GM23248 (cell line): ENCODE measurements around the gene C1QA. TPM values are rescaled to one million over a fixed set of nuclear protein-coding genes. Genes with fewer than 3 reads are reported as not detected.
"Not testable (repeated sequence)": the region's sequence is repeated elsewhere in the genome, so short reads cannot be mapped to it uniquely, and the experiment has no call there.

ENCODE experiments used
- DNase-seq: peaks from one replicate; pipeline ENCODE4 v3.0.0-alpha.2; 2015
- H2AFZ ChIP-seq: fragments of 200-600 bp; sonication (generic); 2 replicates; pipeline ENCODE4 v1.6.1; 2016; ENCODE audit warnings: antibody characterized with exemption
- H3F3A ChIP-seq: fragments of 200-600 bp; sonication (generic); 2 replicates; pipeline ENCODE4 v1.6.1; 2016; ENCODE audit warnings: mild to moderate bottlenecking, antibody characterized with exemption, mixed run types; ENCODE audit not compliant: insufficient read depth
- H3K27ac ChIP-seq: fragments of 200-600 bp; sonication (generic); 2 replicates; pipeline ENCODE4 v1.5.1; 2016; ENCODE audit warnings: mild to moderate bottlenecking
- H3K27me3 ChIP-seq: fragments of 200-600 bp; sonication (generic); replicated peaks from 2 replicates; pipeline ENCODE4 v1.6.1; 2016; ENCODE audit warnings: mild to moderate bottlenecking; ENCODE audit not compliant: insufficient read depth
- H3K36me3 ChIP-seq: fragments of 200-600 bp; sonication (generic); 2 replicates; pipeline ENCODE4 v1.6.1; 2016; ENCODE audit warnings: low read depth, mild to moderate bottlenecking
- H3K4me1 ChIP-seq: fragments of 200-600 bp; sonication (generic); 2 replicates; pipeline ENCODE4 v1.6.1; 2016; ENCODE audit warnings: mild to moderate bottlenecking; ENCODE audit not compliant: insufficient read depth
- H3K4me2 ChIP-seq: fragments of 200-600 bp; sonication (generic); one replicate; pipeline ENCODE4 v1.6.1; 2016; ENCODE audit warnings: mild to moderate bottlenecking; ENCODE audit not compliant: unreplicated experiment
- H3K4me3 ChIP-seq: fragments of 200-600 bp; sonication (generic); 2 replicates; pipeline ENCODE4 v1.5.1; 2016; ENCODE audit warnings: mild to moderate bottlenecking
- H3K79me2 ChIP-seq: fragments of 200-600 bp; sonication (generic); 2 replicates; pipeline ENCODE4 v1.6.1; 2016; ENCODE audit warnings: mild to moderate bottlenecking; ENCODE audit not compliant: insufficient read depth
- H3K9ac ChIP-seq: fragments of 200-600 bp; sonication (generic); 2 replicates; pipeline ENCODE4 v1.6.1; 2016; ENCODE audit warnings: mild to moderate bottlenecking
- H3K9me2 ChIP-seq: fragments of 200-600 bp; sonication (generic); 2 replicates; pipeline ENCODE4 v1.6.1; 2016; ENCODE audit warnings: mixed run types, mild to moderate bottlenecking, moderate library complexity; ENCODE audit not compliant: insufficient read depth
- H3K9me3 ChIP-seq: fragments of 200-600 bp; sonication (generic); one replicate; pipeline ENCODE4 v1.6.1; 2017; ENCODE audit warnings: low read depth
- H4K20me1 ChIP-seq: fragments of 200-600 bp; sonication (generic); 2 replicates; pipeline ENCODE4 v1.6.0; 2016; ENCODE audit not compliant: insufficient read depth
- EZH2 ChIP-seq: fragments of 200-600 bp; sonication (generic); IDR thresholded peaks from 2 replicates; pipeline ENCODE4 v1.6.1; 2018; ENCODE audit warnings: antibody characterized with exemption, mild to moderate bottlenecking; ENCODE audit not compliant: insufficient read depth, poor library complexity, severe bottlenecking
- EZH2phosphoT487 ChIP-seq: fragments of 200-600 bp; sonication (generic); IDR thresholded peaks from 2 replicates; pipeline ENCODE4 v1.6.1; 2018; ENCODE audit warnings: antibody characterized with exemption, moderate library complexity, mild to moderate bottlenecking, low read depth; ENCODE audit not compliant: insufficient read depth
- WGBS, 2 experiments: methylation state at CpG; one replicate each; pipeline ENCODE4 v1.1.6; 2015 to 2017; ENCODE audit warnings: low lambda C conversion rate in 2 of 2, low coverage in 1 of 2; ENCODE audit errors: missing lambda C conversion rate in 2 of 2; 5-methylcytosine and 5-hydroxymethylcytosine counted together
- in situ Hi-C: fragments of 300-500 bp; cut with MboI; formaldehyde crosslinking; loops from 2 replicates; pipeline ENCODE4 v1.15.0; 2020
- polyA plus RNA-seq: library from polyadenylated mRNA; unstranded; fragments of >200 nt; fragmentation: Nextera tagmentation; extraction: Ambion mirVana; gene quantifications from 2 replicates; pipeline ENCODE4 v1.2.1, GENCODE V29; 2016
- total RNA-seq: library from RNA; depleted of rRNA; stranded (reverse); fragments of >200 nt; shearing (Covaris generic); gene quantifications from 2 replicates; pipeline ENCODE4 v1.2.3, GENCODE V29; 2014

The C1QA gene
- total and polyA plus RNA-seq, 2 experiments from 2014 or later: not detected

DNA sequence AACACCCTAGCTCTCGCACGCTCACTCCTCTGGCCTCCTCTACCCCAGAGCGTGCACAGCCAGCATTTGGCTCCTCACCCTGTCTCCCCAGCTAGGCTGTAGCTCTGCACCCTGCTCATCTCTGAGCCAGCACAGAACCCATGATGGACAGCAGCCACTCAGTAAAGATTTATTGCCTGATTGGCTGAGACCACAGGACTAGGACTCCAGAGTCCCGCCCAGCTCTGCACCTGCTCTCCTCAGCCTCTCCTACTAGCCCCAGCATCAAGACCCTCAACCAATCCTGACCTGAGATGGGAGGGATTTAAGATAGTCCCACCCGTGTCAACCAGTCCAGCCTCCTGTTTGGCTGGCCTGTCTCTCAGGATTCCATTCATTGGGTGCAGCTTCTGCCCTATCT is 25.9 kb downstream of the C1QA start:
- Histone ChIP-seq H3K4me1 (no peaks in the 10 kb centered on the region), H3K79me2 (no peaks in the 10 kb centered on the region), H3K4me3 (no peak overlapping the region), H3K9me2 (no peaks in the 10 kb centered on the region), H3K9ac (no peak overlapping the region), H4K20me1 (no peaks in the 10 kb centered on the region), H3K9me3 (no peaks in the 10 kb centered on the region), H3K27me3 (peaks cover 26% of the 10 kb centered on the region), H3K27ac (no peak overlapping the region), H3K36me3 (no peaks in the 10 kb centered on the region), H2AFZ (no peak overlapping the region), H3K4me2 (no peak overlapping the region), H3F3A (no peaks in the 10 kb centered on the region)
- in situ Hi-C loops: no loop called here
- DNase-seq: no peak
- 65 to 69% methylated on average over 5 of the region's 5 CpGs for WGBS, 2 experiments
- TF ChIP-seq EZH2phosphoT487: no peak
- no peak for TF ChIP-seq EZH2

DNA sequence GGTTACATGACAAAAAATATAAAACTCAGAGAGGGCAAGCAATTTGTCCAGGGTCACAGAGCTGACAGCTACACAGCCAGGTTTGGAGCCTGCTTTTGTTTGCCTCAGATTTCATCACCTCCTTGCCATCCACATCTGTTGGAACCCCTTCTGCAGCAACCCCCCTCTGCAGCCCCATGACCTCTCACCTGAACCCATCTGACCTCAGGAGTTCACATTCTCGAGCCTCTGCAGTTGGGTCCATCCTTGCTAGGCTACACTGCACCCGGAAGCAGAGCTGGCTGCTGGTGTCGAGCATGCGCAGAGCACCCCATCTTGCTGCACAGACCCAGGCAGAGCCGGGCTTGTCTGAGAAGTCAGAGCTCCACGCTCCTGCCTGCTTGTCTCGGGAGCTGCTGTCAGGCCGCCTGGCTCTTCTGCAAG is 26.6 kb downstream of the C1QA start:
- no peak overlapping the region for H3K9ac ChIP-seq
- DNase-seq: no peak
- H2AFZ ChIP-seq: no peak overlapping the region
- no peak overlapping the region for H3K27ac ChIP-seq
- peaks cover 26% of the 10 kb centered on the region for H3K27me3 ChIP-seq
- H3K4me2 ChIP-seq: no peak overlapping the region
- no peaks in the 10 kb centered on the region for H3K4me1 ChIP-seq
- no peaks in the 10 kb centered on the region for H3K9me2 ChIP-seq
- TF ChIP-seq EZH2: no peak
- no peak for TF ChIP-seq EZH2phosphoT487
- no peaks in the 10 kb centered on the region for H3K36me3 ChIP-seq
- H4K20me1 ChIP-seq: no peaks in the 10 kb centered on the region
- no peaks in the 10 kb centered on the region for H3K9me3 ChIP-seq
- no peak overlapping the region for H3K4me3 ChIP-seq
- in situ Hi-C loops: no loop called here
- no peaks in the 10 kb centered on the region for H3K79me2 ChIP-seq
- no peaks in the 10 kb centered on the region for H3F3A ChIP-seq
- 61 to 74% methylated on average over 7 to 8 of the region's 8 CpGs for WGBS, 2 experiments

DNA sequence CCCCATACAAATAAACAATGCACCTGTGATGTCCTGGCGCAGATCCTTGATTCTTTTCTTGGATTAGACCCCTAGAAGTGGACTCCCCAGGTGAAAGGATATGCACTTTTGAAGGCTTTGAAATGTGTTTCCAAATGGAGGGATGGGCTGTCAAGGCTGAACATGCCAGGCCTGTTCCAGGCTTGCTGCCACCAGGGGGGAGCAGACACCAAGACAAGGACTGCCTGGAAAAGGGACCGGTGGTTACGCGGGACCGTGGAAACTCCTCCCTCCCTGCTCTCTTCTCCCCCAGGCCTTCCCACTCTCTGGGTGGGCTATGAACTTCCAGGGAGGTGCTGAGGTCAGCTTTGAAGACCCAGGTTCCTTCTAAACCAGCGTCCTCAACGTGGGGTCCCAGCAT is 29.3 kb downstream of the C1QA start:
- H3K4me1 ChIP-seq: no peaks in the 10 kb centered on the region
- TF ChIP-seq EZH2: no peak
- no peak for TF ChIP-seq EZH2phosphoT487
- no peak overlapping the region for H3K9ac ChIP-seq
- no peak overlapping the region for H2AFZ ChIP-seq
- no peak overlapping the region for H3K4me2 ChIP-seq
- in situ Hi-C loops: no loop called here
- H3K79me2 ChIP-seq: no peaks in the 10 kb centered on the region
- DNase-seq: peak; percentile 49
- no peaks in the 10 kb centered on the region for H4K20me1 ChIP-seq
- H3K4me3 ChIP-seq: no peak overlapping the region
- no peaks in the 10 kb centered on the region for H3K36me3 ChIP-seq
- H3K27ac ChIP-seq: no peak overlapping the region
- H3K9me3 ChIP-seq: no peaks in the 10 kb centered on the region
- no peaks in the 10 kb centered on the region for H3K9me2 ChIP-seq
- 58 to 69% methylated on average over 6 to 7 of the region's 7 CpGs for WGBS, 2 experiments
- peaks cover 46% of the 10 kb centered on the region for H3K27me3 ChIP-seq
- H3F3A ChIP-seq: no peaks in the 10 kb centered on the region

DNA sequence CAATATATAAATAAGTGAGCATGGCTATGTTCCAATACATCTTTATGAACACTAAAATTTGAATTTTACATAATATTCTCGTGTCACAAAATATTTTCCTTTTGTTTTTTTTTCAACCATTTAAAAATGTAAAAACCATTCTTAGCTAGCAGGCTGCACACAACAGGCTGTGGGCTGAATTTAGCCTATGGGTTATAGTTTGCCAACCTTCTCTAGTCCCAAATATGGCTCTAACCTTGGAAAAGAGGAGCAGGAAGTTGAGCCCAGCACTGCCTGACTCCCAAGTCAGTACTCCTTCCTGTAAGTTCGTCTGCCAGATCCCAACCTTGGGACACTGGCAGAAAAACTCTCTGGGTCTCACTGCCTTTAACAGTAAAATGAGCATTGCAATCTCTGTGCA is 30.0 kb downstream of the C1QA start:
- no peaks in the 10 kb centered on the region for H3F3A ChIP-seq
- H2AFZ ChIP-seq: no peak overlapping the region
- no peak for TF ChIP-seq EZH2phosphoT487
- no peak for TF ChIP-seq EZH2
- no peaks in the 10 kb centered on the region for H3K9me3 ChIP-seq
- H3K79me2 ChIP-seq: no peaks in the 10 kb centered on the region
- H3K9ac ChIP-seq: no peak overlapping the region
- no peaks in the 10 kb centered on the region for H4K20me1 ChIP-seq
- H3K4me3 ChIP-seq: no peak overlapping the region
- peaks cover 53% of the 10 kb centered on the region for H3K27me3 ChIP-seq
- H3K9me2 ChIP-seq: no peaks in the 10 kb centered on the region
- no peak for DNase-seq
- H3K4me2 ChIP-seq: no peak overlapping the region
- H3K4me1 ChIP-seq: no peaks in the 10 kb centered on the region
- in situ Hi-C loops: no loop called here
- H3K36me3 ChIP-seq: no peaks in the 10 kb centered on the region
- H3K27ac ChIP-seq: no peak overlapping the region
- 29 to 40% methylated on average over 2 of the region's 2 CpGs for WGBS, 2 experiments

GRCh38 chr1:22668840-22669239 is 32.4 kb downstream of the C1QA start:
- H3K4me1 ChIP-seq, H3K27ac ChIP-seq, H3K4me2 ChIP-seq, H4K20me1 ChIP-seq, DNase-seq, H3K9me3 ChIP-seq, H3K79me2 ChIP-seq, H3F3A ChIP-seq, H3K36me3 ChIP-seq, H2AFZ ChIP-seq, H3K9ac ChIP-seq, H3K4me3 ChIP-seq, H3K9me2 ChIP-seq, in situ Hi-C loops: not testable (repeated sequence)
- peaks cover 70% of the 10 kb centered on the region for H3K27me3 ChIP-seq
- WGBS, 2 experiments: 48 to 62% methylated on average over 2 of the region's 2 CpGs
